ENCODE data around the gene SELENOM. TPM values are rescaled to one million over a fixed set of nuclear protein-coding genes. Genes with fewer than 3 reads are reported as not detected.

The SELENOM gene
- total RNA-seq = 200 to 228 TPM (median 217 TPM) in 3 replicates
- long read RNA-seq, transcript SELENOM-201 (5 exons, 694 nt) = major isoform, 246 of 261 reads
- long read RNA-seq, transcript SELENOM-208 (5 exons, 605 nt) = minor isoform, 9 of 261 reads
- long read RNA-seq, partial matches to known transcripts = 2 of 261 reads
- long read RNA-seq, other reads (novel, unspliced or antisense) = 1 of 261 reads

GRCh38 chr22:31107178-31107893 is at the start of gene SELENOM:
SELENOM (minus strand) TSS chr22:31107568; CDS start chr22:31107505, 63 bp downstream.
- Mint-ChIP-seq H3K9me3 (ENCODE audit: low read depth) (no peaks in the 10 kb centered on the region), H3K4me1 (ENCODE audit: low read depth) (peaks cover 33% of the 10 kb centered on the region), H3K4me3 (ENCODE audit: unreplicated experiment) (peak within 1 kb of the TSS; percentile 92), H3K27me3 (ENCODE audit: low read depth) (no peaks in the 10 kb centered on the region), H3K36me3 (ENCODE audit: low read depth) (peaks cover 2% of the 10 kb centered on the region), H3K27ac (ENCODE audit: unreplicated experiment) (peak within 1 kb of the TSS; percentile 93)
- DNase-seq (ENCODE audit: low spot score) = no peak
- TF ChIP-seq CTCF (IDR thresholded peaks at IDR 0.05) = peak; percentile 97

- Mint-ChIP-seq H3K36me3 (ENCODE audit: low read depth) (no peaks in the 10 kb centered on the region), H3K27me3 (ENCODE audit: low read depth) (no peaks in the 10 kb centered on the region), H3K9me3 (ENCODE audit: low read depth) (no peaks in the 10 kb centered on the region), H3K27ac (ENCODE audit: unreplicated experiment) (peak overlapping the region; percentile 3), H3K4me1 (ENCODE audit: low read depth) (peaks cover 16% of the 10 kb centered on the region), H3K4me3 (ENCODE audit: unreplicated experiment) (no peak overlapping the region)
- no peak for DNase-seq (ENCODE audit: low spot score)
- TF ChIP-seq CTCF (IDR thresholded peaks at IDR 0.05) = no peak
Observed at GRCh38 chr22:31155422-31155821, 48.1 kb upstream of the SELENOM start.

- H3K4me3 Mint-ChIP-seq (ENCODE audit: unreplicated experiment) = no peak overlapping the region
- H3K4me1 Mint-ChIP-seq (ENCODE audit: low read depth) = peaks cover 16% of the 10 kb centered on the region
- no peak for TF ChIP-seq CTCF (IDR thresholded peaks at IDR 0.05)
- no peaks in the 10 kb centered on the region for H3K36me3 Mint-ChIP-seq (ENCODE audit: low read depth)
- peak overlapping the region; percentile 32 for H3K27ac Mint-ChIP-seq (ENCODE audit: unreplicated experiment)
- no peaks in the 10 kb centered on the region for H3K9me3 Mint-ChIP-seq (ENCODE audit: low read depth)
- H3K27me3 Mint-ChIP-seq (ENCODE audit: low read depth) = no peaks in the 10 kb centered on the region
- DNase-seq (ENCODE audit: low spot score) = no peak
Observed at GRCh38 chr22:31154975-31155374, 47.6 kb upstream of the SELENOM start.

GRCh38 chr22:31153357-31153756 is 46.0 kb upstream of the SELENOM start:
- no peaks in the 10 kb centered on the region for H3K36me3 Mint-ChIP-seq (ENCODE audit: low read depth)
- H3K4me1 Mint-ChIP-seq (ENCODE audit: low read depth) = peaks cover 21% of the 10 kb centered on the region
- no peak for TF ChIP-seq CTCF (IDR thresholded peaks at IDR 0.05)
- no peak overlapping the region for H3K27ac Mint-ChIP-seq (ENCODE audit: unreplicated experiment)
- DNase-seq (ENCODE audit: low spot score) = no peak
- H3K4me3 Mint-ChIP-seq (ENCODE audit: unreplicated experiment) = no peak overlapping the region
- no peaks in the 10 kb centered on the region for H3K27me3 Mint-ChIP-seq (ENCODE audit: low read depth)
- H3K9me3 Mint-ChIP-seq (ENCODE audit: low read depth) = no peaks in the 10 kb centered on the region

- Mint-ChIP-seq H3K27ac (ENCODE audit: unreplicated experiment) (no peak overlapping the region), H3K36me3 (ENCODE audit: low read depth) (no peaks in the 10 kb centered on the region), H3K4me1 (ENCODE audit: low read depth) (peaks cover 22% of the 10 kb centered on the region), H3K27me3 (ENCODE audit: low read depth) (no peaks in the 10 kb centered on the region), H3K9me3 (ENCODE audit: low read depth) (peaks cover 4% of the 10 kb centered on the region), H3K4me3 (ENCODE audit: unreplicated experiment) (no peak overlapping the region)
- DNase-seq (ENCODE audit: low spot score) = no peak
- TF ChIP-seq CTCF (IDR thresholded peaks at IDR 0.05) = no peak
Observed at GRCh38 chr22:31151872-31152271, 44.5 kb upstream of the SELENOM start.

Data from chondrocyte (in vitro differentiated cells).